GM19099 (cell line): ENCODE data around the gene PRKCE.

Source experiments
- POLR2A ChIP-seq: IDR thresholded peaks from 3 replicates; pipeline ENCODE4 v1.6.1; 2011; ENCODE audit warnings: low read depth; ENCODE audit not compliant: insufficient read length; ENCODE audit errors: extremely low read depth

The PRKCE gene

GRCh38 chr2:46197672-46198071, 546.2 kb downstream of the PRKCE start:
- TF ChIP-seq POLR2A, result no peak

- TF ChIP-seq POLR2A, result no peak
Observed at GRCh38 chr2:46198164-46198883, 546.8 kb downstream of the PRKCE start.

GRCh38 chr2:46198966-46199365, 547.5 kb downstream of the PRKCE start:
- no peak for TF ChIP-seq POLR2A

- no peak for TF ChIP-seq POLR2A
Observed at GRCh38 chr2:46200100-46200690, 548.7 kb downstream of the PRKCE start.

- no peak for TF ChIP-seq POLR2A
Observed at GRCh38 chr2:46200861-46201605, 549.6 kb downstream of the PRKCE start.

GRCh38 chr2:46202453-46202852, 551.0 kb downstream of the PRKCE start:
- no peak for TF ChIP-seq POLR2A

GRCh38 chr2:46202987-46203386, 551.5 kb downstream of the PRKCE start:
- TF ChIP-seq POLR2A, result no peak

- TF ChIP-seq POLR2A, result no peak
Observed at GRCh38 chr2:46207591-46207990, 556.1 kb downstream of the PRKCE start.

GRCh38 chr2:46208766-46209165, 557.3 kb downstream of the PRKCE start:
- no peak for TF ChIP-seq POLR2A

- no peak for TF ChIP-seq POLR2A
Observed at GRCh38 chr2:46210063-46210462, 558.6 kb downstream of the PRKCE start.

GRCh38 chr2:46211461-46211860, 560.0 kb downstream of the PRKCE start:
- TF ChIP-seq POLR2A, result no peak

- no peak for TF ChIP-seq POLR2A
Observed at GRCh38 chr2:46213906-46214305, 562.4 kb downstream of the PRKCE start.

GRCh38 chr2:46216213-46216612, 564.7 kb downstream of the PRKCE start:
- no peak for TF ChIP-seq POLR2A

- TF ChIP-seq POLR2A, result no peak
Observed at GRCh38 chr2:46225150-46225625, 573.7 kb downstream of the PRKCE start.

GRCh38 chr2:46225730-46226129, 574.3 kb downstream of the PRKCE start:
- TF ChIP-seq POLR2A, result no peak

GRCh38 chr2:46226620-46227019, 575.1 kb downstream of the PRKCE start:
- no peak for TF ChIP-seq POLR2A
